ENCODE results near the gene RIN3.

GRCh38 chr14:92607251-92607650 lies 93.7 kb downstream of the RIN3 start:
- no peak for TF ChIP-seq CTCF (IDR thresholded peaks at IDR 0.05)
- TF ChIP-seq POLR2AphosphoS5 (IDR thresholded peaks at IDR 0.05; ENCODE audit: low read depth, low read length), result no peak

All from Panc1 (cell line).